GM18507 (cell line): ENCODE data around the gene MYH7.

Experiments
- DNase-seq: peaks from one replicate; pipeline ENCODE4 v3.0.0; 2011; ENCODE audit warnings: low read depth; ENCODE audit not compliant: insufficient read length; ENCODE audit errors: extremely low spot score
- FAIRE-seq: peaks from 2 replicates; lab custom pipeline; 2011; peaks lifted over from hg19 to GRCh38; lab: Jason Lieb, UNC

The MYH7 gene

DNA sequence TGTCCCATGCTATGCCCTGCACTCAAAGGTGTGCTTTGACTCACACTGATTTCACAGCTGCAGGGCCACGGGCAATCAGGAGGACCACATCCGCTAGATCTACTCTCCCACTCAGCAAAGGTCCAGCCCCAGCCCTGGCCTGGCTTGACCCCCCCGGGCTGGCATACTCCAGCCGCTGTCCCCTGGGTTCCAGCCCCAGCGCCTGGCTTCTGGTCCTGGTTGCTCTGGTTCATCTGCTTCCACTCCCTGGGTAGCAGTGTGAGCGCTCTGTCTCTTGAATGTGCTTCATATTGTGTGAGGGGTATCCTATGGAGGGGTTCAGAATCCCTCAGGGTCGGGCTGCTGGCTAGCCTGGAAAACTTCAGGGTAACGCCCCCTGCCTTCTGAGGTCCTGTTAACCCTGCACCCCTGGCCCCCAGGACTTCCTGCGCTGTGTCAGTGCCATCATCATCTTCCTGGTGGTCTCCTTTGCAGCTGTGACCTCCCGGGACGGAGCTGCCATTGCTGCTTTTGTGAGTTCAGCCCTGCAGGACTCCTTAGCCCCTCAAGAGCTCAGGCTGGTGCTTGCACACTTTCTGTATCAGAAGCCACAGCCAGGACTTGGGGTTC, 56.7 kb downstream of the MYH7 start:
- DNase-seq (no peak), FAIRE-seq (no peak)

DNA sequence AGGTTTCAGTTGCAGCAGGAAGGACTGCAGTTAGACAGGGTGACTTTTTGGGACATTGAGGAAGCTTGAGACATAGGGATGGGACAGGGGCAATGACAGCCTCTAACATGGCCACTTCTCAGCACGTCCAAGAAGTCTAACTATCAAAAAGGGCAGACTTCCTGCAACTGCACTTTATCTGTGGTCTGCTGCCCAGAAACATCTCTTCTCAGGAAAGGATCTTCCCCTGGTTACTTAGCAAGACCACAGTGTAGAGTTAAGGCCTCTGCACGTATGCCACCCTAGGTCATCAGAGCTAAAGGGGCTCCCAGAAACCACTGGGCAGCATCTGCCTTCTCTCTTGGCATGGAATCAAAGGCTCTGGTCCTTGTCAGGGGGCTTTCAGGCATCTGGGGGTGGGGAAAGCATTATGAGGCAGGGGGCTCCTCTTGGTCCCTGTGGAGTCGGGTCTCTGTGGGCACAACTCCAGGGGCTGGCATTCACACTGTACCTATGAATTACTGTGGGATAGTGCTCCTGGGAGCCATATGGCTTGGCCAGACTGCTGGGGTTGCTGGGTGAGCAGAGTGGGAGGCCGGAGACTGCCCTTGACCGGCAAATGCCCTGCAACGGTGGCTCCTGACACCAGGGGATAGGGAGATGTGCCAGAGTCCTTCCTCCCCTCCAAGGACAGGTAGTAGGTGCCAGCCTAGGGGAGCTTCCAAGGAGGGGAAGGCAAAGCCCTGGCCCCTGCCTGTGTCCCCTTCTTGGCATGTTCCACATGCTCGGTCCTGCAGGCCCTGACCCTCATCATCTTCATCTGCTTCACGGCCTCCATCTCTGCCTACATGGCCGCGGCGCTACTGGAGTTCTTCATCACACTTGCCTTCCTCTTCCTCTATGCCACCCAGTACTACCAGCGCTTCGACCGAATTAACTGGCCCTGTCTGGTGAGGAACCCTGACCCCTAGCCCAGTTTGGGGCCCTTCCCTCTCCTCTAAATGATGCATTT, 57.6 kb downstream of the MYH7 start:
- DNase-seq: no peak

DNA sequence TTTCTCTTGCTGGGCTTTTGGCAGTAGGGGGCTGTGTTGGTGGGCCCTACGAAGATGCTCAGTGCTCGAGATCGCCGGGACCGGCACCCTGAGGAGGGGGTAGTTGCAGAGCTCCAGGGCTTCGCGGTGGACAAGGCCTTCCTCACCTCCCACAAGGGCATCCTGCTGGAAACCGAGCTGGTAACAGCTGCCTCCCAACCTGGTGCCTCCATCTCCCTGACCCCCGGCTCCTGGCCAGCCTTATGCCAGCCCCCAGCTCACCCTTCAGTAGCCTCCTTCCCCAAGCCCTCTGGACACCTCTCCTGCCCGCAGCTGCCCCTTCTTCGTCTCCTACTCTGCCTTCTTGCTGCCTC, 58.3 kb downstream of the MYH7 start:
- FAIRE-seq (no peak), DNase-seq (no peak)

More for the DNA sequence above, 57.6 kb downstream of the MYH7 start:
- FAIRE-seq: no peak

DNA sequence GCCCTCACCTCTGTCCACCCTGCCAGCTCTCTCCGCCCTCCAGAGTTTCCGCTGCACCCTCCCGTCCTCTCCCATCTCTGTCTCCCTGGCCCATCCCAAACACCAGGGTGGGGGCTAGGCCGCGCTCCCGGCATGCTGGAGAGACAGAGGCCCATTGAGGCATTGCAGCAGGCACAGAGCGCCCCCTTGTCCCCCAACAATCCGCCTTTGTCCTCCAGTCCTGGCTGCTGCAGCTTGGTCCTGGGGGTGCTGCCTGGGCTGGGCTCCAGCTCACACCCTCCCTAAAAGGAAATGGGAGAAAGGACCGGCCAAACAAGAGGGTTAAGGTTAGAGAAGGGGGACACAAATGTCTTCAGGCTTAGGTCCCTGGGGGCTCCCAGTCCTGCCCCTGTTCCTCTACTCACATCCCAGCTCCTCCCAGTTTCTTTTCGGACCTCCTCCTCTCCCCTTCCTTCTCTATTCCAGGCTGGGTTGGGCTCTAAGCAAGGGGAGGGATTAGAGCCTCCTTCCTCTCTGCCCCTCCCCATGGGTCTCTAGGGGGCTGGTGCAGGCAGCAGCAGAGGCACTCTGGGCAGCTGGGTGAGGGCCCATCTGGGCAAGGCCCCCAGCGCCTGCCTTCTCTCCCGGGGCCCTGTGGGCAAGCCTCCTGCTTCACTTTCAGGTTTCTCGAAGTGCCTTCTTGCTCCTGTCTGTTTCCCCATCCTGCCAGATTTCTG, 58.8 kb downstream of the MYH7 start, which contains the start of gene CMTM5:
Gene CMTM5 (plus strand): TSS at position 565 of the 716 bp plus-strand sequence. CDS start 206 bp downstream, outside the sequence.
- FAIRE-seq (no peak), DNase-seq (no peak)

DNA sequence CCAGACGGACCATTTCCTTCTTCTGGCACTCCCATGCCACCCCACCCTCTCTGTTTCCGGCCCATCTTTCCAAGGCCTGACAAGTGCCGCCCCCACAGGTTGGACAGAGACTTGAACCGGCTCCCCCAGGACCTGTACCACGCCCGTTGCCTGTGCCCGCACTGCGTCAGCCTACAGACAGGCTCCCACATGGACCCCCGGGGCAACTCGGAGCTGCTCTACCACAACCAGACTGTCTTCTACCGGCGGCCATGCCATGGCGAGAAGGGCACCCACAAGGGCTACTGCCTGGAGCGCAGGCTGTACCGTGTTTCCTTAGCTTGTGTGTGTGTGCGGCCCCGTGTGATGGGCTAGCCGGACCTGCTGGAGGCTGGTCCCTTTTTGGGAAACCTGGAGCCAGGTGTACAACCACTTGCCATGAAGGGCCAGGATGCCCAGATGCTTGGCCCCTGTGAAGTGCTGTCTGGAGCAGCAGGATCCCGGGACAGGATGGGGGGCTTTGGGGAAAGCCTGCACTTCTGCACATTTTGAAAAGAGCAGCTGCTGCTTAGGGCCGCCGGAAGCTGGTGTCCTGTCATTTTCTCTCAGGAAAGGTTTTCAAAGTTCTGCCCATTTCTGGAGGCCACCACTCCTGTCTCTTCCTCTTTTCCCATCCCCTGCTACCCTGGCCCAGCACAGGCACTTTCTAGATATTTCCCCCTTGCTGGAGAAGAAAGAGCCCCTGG, 59.8 kb downstream of the MYH7 start:
- no peak for DNase-seq
- no peak for FAIRE-seq

DNA sequence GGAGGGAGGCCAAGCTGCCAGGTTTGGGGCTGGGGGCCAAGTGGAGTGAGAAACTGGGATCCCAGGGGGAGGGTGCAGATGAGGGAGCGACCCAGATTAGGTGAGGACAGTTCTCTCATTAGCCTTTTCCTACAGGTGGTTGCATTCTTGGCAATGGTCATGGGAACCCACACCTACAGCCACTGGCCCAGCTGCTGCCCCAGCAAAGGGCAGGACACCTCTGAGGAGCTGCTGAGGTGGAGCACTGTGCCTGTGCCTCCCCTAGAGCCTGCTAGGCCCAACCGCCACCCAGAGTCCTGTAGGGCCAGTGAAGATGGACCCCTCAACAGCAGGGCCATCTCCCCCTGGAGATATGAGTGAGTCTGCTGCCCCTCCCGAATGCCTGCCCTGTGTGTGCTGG, 62.4 kb downstream of the MYH7 start:
- DNase-seq: no peak
- no peak for FAIRE-seq

DNA sequence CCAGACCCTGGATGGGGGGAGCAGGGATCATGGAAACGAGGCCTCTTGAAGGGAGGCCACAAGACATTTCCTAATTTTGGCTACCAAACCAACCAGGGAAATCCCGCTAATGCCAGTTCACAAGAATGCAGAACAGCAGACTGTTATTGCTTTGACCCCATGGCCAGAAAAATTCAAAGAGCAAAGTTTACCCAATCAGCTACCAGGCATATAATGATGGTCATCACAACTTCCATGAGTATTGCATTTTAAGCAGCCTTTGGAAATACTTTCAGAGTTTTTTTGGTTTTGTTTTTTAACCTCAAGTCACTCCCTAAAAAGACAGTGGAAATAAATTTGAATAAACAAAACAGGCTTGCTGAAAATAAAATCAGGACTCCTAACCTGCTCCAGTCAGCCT, 63.0 kb downstream of the MYH7 start, which contains the start of gene IL25:
Gene IL25 (plus strand): TSS at position 301 of the 400 bp plus-strand sequence.
- FAIRE-seq (no peak), DNase-seq (no peak)

DNA sequence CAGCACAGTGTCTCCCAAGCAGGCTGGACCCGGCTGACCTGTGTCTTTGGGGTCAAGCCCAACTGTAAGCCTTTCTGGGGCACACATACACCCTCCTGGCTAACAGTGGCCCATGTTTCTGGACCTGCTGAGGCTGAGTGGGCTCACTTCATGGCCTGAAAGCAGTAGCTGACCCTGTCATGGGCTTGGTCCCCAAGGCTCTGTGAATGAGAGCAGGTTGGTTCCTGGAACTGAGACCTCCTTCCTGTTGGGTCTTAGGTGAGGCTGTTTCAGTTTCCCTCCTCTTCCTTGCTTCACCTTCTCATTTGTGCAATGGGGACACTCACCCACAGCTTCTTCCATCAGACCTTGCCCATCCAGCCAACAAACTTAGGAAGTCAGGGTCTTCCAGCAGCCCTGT, 63.6 kb downstream of the MYH7 start:
- DNase-seq (no peak), FAIRE-seq (no peak)

DNA sequence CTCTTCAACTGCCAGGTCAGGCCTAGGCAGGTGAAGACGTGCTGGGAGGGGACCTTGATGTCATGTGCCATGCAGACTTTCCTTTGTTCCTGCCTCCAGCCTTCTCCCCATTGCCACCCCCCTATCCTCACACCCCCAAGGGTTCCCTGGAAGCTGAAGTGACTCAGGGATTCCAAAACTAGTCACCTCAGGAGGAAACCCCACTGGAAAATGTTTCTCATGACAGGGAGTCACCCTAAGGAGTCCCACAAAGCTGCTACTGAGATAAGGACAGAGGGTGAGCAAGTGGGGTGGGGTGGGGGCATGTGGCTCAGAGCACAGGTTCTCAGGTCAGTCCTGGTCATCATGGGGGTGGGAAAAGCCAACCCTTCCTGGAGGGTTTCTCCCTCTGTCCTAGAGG, 65.2 kb downstream of the MYH7 start:
- FAIRE-seq: no peak
- no peak for DNase-seq

DNA sequence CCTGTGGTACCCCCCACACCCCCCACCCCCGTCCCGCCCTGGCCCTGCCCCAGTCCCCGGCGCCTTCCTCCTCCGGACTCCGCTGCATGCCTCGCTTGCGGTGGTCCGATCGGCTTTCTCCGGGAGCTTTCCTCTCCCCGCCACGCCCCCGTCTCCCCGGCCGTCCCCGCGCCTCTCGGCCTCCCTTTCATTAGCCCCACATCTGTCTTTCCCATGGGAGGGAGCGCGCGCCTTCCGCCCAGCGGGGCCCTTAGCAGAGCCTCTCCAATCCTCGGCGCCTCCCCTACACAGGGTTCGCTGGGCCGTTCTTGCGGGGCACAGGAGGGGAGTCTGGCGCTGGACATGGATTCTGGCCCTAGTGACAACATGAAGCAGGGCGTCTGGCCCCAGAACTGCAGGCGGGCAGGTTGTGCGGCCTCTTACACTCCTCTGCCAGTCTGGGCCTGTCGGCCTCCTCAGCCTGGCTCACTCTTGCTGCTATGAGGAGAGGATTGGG, 69.0 kb downstream of the MYH7 start:
- no peak for DNase-seq
- FAIRE-seq: no peak

DNA sequence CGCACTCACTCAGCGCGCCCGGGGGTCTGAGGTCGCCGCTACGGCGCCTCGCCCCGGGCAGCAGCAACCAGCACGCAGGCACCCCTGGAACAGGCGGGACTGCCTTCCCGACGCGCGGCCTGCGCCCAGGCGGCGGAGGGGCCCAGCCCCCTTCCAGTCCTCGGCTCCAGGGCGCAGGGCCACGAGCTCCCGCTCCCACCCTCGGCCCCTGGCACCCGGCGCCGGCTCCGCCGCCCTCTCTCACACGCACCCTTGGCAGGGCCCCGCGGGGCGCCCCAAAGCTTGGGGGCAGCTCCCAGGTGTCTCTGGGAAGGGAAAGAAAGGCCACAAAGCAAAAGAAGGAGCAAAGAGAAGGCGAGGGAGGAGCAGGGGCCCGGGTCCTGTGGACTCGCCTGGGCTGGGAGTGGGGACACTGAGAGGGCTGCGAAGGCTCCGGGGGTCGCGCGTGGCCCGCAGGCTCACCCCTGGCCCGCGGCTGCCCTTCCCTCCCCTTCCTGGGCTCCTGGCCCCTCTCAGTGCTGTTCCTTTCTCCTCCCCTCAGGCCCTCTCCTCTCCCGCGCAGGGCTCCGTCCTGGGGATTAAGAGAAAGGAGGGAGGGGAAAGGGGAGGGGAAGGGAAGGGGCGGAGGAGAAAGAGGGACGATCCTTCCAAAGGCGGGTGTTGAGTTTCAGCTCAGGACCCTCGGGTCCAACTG, 69.6 kb downstream of the MYH7 start:
- no peak for FAIRE-seq
- no peak for DNase-seq

DNA sequence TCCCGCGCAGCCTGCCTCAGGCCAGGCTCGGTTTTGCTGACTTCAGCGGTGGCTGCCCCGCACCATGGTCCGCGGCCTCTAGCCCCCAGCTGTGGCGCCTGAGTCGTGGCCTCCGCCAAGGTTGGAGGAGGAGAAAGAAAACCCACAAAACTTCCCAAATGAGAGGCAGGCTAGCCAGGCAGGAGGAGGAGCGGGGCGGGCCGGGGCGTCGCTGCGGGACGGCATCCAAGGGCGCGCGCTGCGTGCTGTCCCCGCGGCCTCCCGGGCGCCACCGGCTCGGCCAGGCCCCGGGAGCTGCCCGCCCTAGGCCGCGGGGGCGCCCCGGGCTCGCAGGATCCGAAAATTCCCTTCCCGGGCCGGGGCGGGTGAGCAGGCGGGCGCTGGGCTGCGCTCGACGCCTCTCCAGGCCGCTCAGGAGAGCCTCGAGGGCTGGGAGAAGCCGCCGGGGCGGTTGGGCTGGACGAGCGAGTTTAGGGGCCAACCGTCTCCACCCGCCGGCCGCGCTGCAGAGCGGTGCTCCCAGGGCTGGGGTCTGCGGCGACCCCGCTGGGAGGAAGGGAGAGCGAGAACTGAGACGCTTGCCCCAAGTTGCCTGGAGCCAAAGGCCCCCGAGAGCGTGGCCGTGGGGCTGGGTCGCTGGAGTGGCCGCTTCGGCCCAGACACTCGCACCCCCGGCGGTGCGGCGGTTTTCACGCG, 70.3 kb downstream of the MYH7 start, which contains the start of gene EFS:
Gene EFS (minus strand): TSS at position 137 of the 696 bp plus-strand sequence. CDS start 147 bp downstream, outside the sequence.
- DNase-seq: no peak
- no peak for FAIRE-seq

DNA sequence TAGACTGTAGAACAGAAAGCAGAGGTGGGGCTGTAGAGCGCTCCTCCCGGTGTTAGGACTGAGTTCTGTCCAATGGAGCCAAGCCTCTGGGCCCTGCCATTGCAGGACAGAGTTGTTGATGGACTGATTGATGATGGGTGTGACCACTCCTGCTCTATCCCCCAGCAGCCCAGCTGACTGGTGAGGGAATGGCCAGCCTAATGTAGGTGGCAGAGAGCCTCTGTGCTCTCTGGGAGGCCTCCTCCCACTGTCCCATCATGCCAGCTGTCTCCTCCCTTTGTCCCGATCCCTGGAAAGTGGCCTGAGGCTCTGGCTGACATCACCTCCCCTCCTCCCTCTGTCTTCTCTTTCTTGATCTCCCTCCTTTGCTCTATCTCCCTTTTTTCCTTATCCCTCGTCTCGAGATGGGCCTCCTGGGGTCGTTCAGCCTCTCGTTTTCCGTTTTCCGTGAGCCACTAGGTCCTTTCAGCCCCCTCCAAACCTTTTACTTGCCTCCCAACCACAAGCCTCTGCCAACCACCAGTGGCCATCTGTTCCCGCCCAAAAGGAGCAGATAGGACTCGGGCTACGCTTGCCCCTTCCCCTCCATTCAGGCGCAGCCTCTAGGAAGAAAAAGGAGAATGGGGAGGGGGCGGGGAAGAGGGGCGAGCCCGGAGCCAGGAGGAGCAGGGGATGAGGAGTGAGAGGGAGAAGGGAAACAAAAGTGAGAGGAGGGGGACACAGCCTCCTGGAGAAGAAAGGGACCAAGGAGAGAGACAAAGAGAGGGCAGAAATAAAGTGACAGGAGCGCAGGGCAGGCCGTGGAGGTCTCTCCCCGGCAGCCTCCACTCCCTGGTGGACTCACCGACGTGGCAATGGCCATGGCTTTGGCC, 71.1 kb downstream of the MYH7 start:
- no peak for DNase-seq
- no peak for FAIRE-seq
